Neuronal stem cell (in vitro differentiated cells): ENCODE measurements around the gene RMND5B.
A peak's percentile ranks its signal among the peaks of the same experiment; 100 is the strongest.

ENCODE experiments used
- DNase-seq: peaks from one replicate; pipeline ENCODE4 v3.0.0-alpha.2; 2013; ENCODE audit warnings: low spot score
- H2AFZ ChIP-seq: one replicate; pipeline ENCODE4 v1.6.1; 2013; ENCODE audit warnings: mild to moderate bottlenecking, low read length, inconsistent platforms
- H2AK5ac ChIP-seq: 2 replicates; pipeline ENCODE4 v1.6.1; 2013; ENCODE audit warnings: low read depth, mild to moderate bottlenecking, inconsistent platforms, low read length, moderate library complexity, mixed read lengths
- H2BK120ac ChIP-seq: 2 replicates; pipeline ENCODE4 v1.6.1; 2013; ENCODE audit warnings: low read depth, mild to moderate bottlenecking, inconsistent platforms, low read length, moderate library complexity, mixed read lengths
- H2BK12ac ChIP-seq: one replicate; pipeline ENCODE4 v1.6.1; 2013; ENCODE audit warnings: low read length, inconsistent platforms
- H2BK15ac ChIP-seq: 2 replicates; pipeline ENCODE4 v1.6.1; 2013; ENCODE audit warnings: mild to moderate bottlenecking, low read length, inconsistent platforms, mixed read lengths
- H2BK5ac ChIP-seq: one replicate; pipeline ENCODE4 v1.6.1; 2013; ENCODE audit warnings: inconsistent platforms, mild to moderate bottlenecking, low read length, moderate library complexity
- H3K14ac ChIP-seq: one replicate; pipeline ENCODE4 v1.6.1; 2013; ENCODE audit warnings: low read length, inconsistent platforms
- H3K18ac ChIP-seq: 2 replicates; pipeline ENCODE4 v1.6.1; 2013; ENCODE audit warnings: low read length, inconsistent platforms
- H3K23ac ChIP-seq: 2 replicates; pipeline ENCODE4 v1.6.1; 2013; ENCODE audit warnings: low read depth, mild to moderate bottlenecking, mixed read lengths, low read length, inconsistent platforms; ENCODE audit not compliant: poor library complexity
- H3K27ac ChIP-seq: replicated peaks from 3 replicates; pipeline ENCODE4 v1.5.1; 2013; ENCODE audit warnings: low read length, inconsistent platforms
- H3K27me3 ChIP-seq, 3 experiments: 2 replicates each; pipeline ENCODE4 v1.6.1; 2013; ENCODE audit warnings: low read length in 3 of 3, mild to moderate bottlenecking in 2 of 3, inconsistent platforms in 1 of 3, low read depth in 1 of 3, mixed read lengths in 1 of 3, moderate library complexity in 1 of 3; ENCODE audit not compliant: control insufficient read depth in 3 of 3, insufficient read depth in 3 of 3
- H3K36me3 ChIP-seq, 2 donors: replicated peaks in 1 of 2; 2 replicates each; pipeline ENCODE4 v1.6.1; 2013; ENCODE audit warnings: low read length in 2 of 2; ENCODE audit not compliant: control insufficient read depth in 2 of 2, insufficient read depth in 2 of 2
- H3K4ac ChIP-seq: 2 replicates; pipeline ENCODE4 v1.6.1; 2013; ENCODE audit warnings: inconsistent platforms, mild to moderate bottlenecking, low read length, moderate library complexity
- H3K4me1 ChIP-seq, 2 donors: 1 replicate in 1 of 2; 2 replicates in 1 of 2; pipeline ENCODE4 v1.6.1; 2013; ENCODE audit warnings: low read length in 2 of 2, low read depth in 1 of 2; ENCODE audit not compliant: control insufficient read depth in 2 of 2, insufficient read depth in 1 of 2
- H3K4me2 ChIP-seq: one replicate; pipeline ENCODE4 v1.6.1; 2013; ENCODE audit warnings: mild to moderate bottlenecking, low read length, inconsistent platforms; ENCODE audit not compliant: insufficient read depth, poor library complexity, severe bottlenecking
- H3K4me3 ChIP-seq, 2 donors: 2 replicates each; pipeline ENCODE4 v1.5.1; 2013; ENCODE audit warnings: low read length in 2 of 2, mild to moderate bottlenecking in 2 of 2, inconsistent platforms in 1 of 2, moderate library complexity in 1 of 2
- H3K79me1 ChIP-seq: one replicate; pipeline ENCODE4 v1.6.1; 2013; ENCODE audit warnings: low read depth, mild to moderate bottlenecking, inconsistent platforms, low read length, moderate library complexity
- H3K9ac ChIP-seq: one replicate; pipeline ENCODE4 v1.6.1; 2013; ENCODE audit warnings: mild to moderate bottlenecking, low read depth, low read length, inconsistent platforms; ENCODE audit not compliant: poor library complexity
- H3K9me3 ChIP-seq, 2 donors: replicated peaks in 1 of 2; 2 replicates each; pipeline versions ENCODE3 to v1.6.1; 2013; ENCODE audit warnings: low read length in 2 of 2, mild to moderate bottlenecking in 2 of 2, inconsistent platforms in 1 of 2, low read depth in 1 of 2, mixed read lengths in 1 of 2, moderate library complexity in 1 of 2; ENCODE audit not compliant: control insufficient read depth in 2 of 2, insufficient read depth in 1 of 2
- H4K8ac ChIP-seq: one replicate; pipeline ENCODE4 v1.6.1; 2013; ENCODE audit warnings: low read depth, mild to moderate bottlenecking, inconsistent platforms, low read length, moderate library complexity
- H4K91ac ChIP-seq: one replicate; pipeline ENCODE4 v1.6.1; 2013; ENCODE audit warnings: low read length, low read depth, mild to moderate bottlenecking, inconsistent platforms; ENCODE audit not compliant: poor library complexity
- WGBS, 2 donors: extraction: QIAGEN DNeasy Blood & Tissue Kit; methylation state at CpG; one replicate each; pipeline ENCODE4 v1.1.7; 2013; ENCODE audit warnings: missing lambda C conversion rate in 2 of 2, mixed read lengths in 1 of 2; ENCODE audit not compliant: insufficient read length in 2 of 2, insufficient replicate concordance in 1 of 2; ENCODE audit errors: extremely low coverage in 2 of 2; 5-methylcytosine and 5-hydroxymethylcytosine counted together

RMND5B gene

DNA sequence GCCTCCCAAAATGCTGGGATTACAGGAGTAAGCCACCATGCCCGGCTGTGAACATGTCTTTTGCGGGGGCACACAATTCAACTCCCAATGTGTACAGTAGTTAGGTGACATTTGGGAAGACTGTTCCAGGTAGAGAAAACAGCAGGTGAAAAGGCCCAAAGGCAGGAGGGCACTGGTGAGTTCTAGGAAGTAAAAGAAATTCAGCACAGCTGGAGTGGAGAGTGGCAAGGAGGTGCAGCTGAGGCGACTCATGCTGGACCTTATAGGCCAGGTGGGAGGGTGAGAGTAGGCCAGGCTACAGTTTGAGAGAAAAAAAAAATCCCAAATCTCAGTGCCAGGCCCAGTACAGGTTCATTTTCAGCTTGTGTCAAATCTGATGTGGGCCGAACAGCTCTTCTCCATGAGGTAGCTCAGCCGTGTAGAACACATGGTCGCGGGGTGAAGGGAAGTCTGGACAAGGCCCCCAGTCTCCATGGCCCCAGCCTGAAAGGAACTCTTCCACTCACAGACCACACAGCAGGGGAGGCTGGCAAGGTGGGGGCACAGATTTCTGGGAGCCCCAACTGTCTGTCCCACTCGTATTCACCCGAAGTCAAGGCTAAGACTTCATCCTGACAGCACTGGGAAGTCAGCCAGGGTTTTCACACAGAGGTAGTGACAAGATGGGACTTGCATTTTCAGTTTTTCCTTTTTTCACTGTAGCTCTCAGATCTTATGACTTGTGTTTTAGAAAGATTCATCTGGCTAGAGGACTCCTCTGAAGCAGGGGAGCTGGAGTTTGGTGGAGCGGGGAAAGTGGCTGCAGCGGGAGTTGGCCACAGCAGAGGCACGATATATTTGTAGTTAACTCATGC lies 69.0 kb downstream of the RMND5B start:
- Histone ChIP-seq H3K9ac (no peak overlapping the region), H2AK5ac (no peak overlapping the region), H4K8ac (no peak overlapping the region), H2AFZ (peak overlapping the region; percentile 1), H3K4me1 (peaks cover 3 to 8% of the 10 kb centered on the region in 2 donors), H3K14ac (no peak overlapping the region), H2BK120ac (no peak overlapping the region), H3K79me1 (no peaks in the 10 kb centered on the region), H2BK12ac (no peak overlapping the region), H3K36me3 (no peaks in the 10 kb centered on the region), H3K4me2 (no peak overlapping the region), H2BK15ac (no peak overlapping the region), H3K27ac (no peak overlapping the region), H3K23ac (no peak overlapping the region), H3K27me3 (peaks cover 0 to 4% (median 0%) of the 10 kb centered on the region in 3 experiments), H3K4ac (no peak overlapping the region), H3K4me3 (no peak overlapping the region), H3K9me3 (no peaks in the 10 kb centered on the region), H2BK5ac (no peak overlapping the region), H3K18ac (no peak overlapping the region), H4K91ac (no peak overlapping the region)
- WGBS, 2 donors: no CpG with 5 or more reads among the region's 12 CpGs
- no peak for DNase-seq
